Upper lobe of left lung (tissue), 6 donors: ENCODE measurements around the gene AP2S1. TPM values are rescaled to one million over a fixed set of nuclear protein-coding genes. Genes with fewer than 3 reads are reported as not detected.

ENCODE experiments used
- ATAC-seq, 2 donors: fragments of 200-7000 bp; cut with Tn5 transposase; one replicate each; pipeline ENCODE4 v1.9.1; 2022; ENCODE audit warnings: mild to moderate bottlenecking in 2 of 2, moderate library complexity in 2 of 2; ENCODE audit not compliant: low FRiP score in 2 of 2
- DNase-seq, 2 donors: peaks; one replicate each; pipeline ENCODE4 v3.0.0-alpha.2; 2019 to 2020
- H3K27ac ChIP-seq, 4 donors: fragments of 200-600 bp; sonication (generic); one replicate each; pipeline ENCODE4 v1.5.1; 2016 to 2019
- H3K27me3 ChIP-seq, 4 donors: fragments of 200-600 bp; sonication (generic); one replicate each; pipeline ENCODE4 v1.5.1; 2017 to 2019
- H3K36me3 ChIP-seq, 4 donors: fragments of 200-600 bp; sonication (generic); one replicate each; pipeline ENCODE4 v1.5.1; 2016 to 2019
- H3K4me1 ChIP-seq, 4 donors: fragments of 200-600 bp; sonication (generic); one replicate each; pipeline ENCODE4 v1.5.1; 2018 to 2019
- H3K4me3 ChIP-seq, 4 donors: fragments of 200-600 bp; sonication (generic); one replicate each; pipeline ENCODE4 v1.5.1; 2017 to 2019; ENCODE audit warnings: mild to moderate bottlenecking in 2 of 4, moderate library complexity in 1 of 4
- H3K9me3 ChIP-seq, 4 donors: fragments of 200-600 bp; sonication (generic); one replicate each; pipeline ENCODE4 v1.5.1; 2018 to 2019
- CTCF ChIP-seq, 6 experiments: fragments of 450-650 bp in 4 of 6; fragments of 200-600 bp in 2 of 6; sonication (generic) in 2 of 6; IDR thresholded peaks; one replicate each; pipeline ENCODE4 v1.5.1; 2016 to 2019; ENCODE audit warnings: antibody characterized with exemption in 6 of 6
- EP300 ChIP-seq, 4 donors: sonication (generic); formaldehyde crosslinking; IDR thresholded peaks; one replicate each; pipeline ENCODE4 v1.5.1; 2017; ENCODE audit warnings: antibody characterized with exemption in 4 of 4, control low read depth in 2 of 4
- POLR2A ChIP-seq, 4 donors: fragments of 450-650 bp; IDR thresholded peaks; one replicate each; pipeline ENCODE4 v1.5.1; 2016 to 2017; ENCODE audit warnings: antibody characterized with exemption in 4 of 4, mild to moderate bottlenecking in 2 of 4
- POLR2AphosphoS5 ChIP-seq, 2 donors: sonication (generic); formaldehyde crosslinking; IDR thresholded peaks; one replicate each; pipeline ENCODE4 v1.5.1; 2017; ENCODE audit warnings: antibody characterized with exemption in 2 of 2
- WGBS, 2 donors: methylation state at CpG; one replicate each; pipeline ENCODE4 v1.1.5; 2017 to 2018; 5-methylcytosine and 5-hydroxymethylcytosine counted together
- total RNA-seq, 6 donors: library from RNA; depleted of rRNA in 4 of 6; stranded (reverse); fragments of >200 nt in 4 of 6; gene quantifications; one replicate each; pipeline versions ENCODE4 v1.1.0 to v1.2.1, GENCODE V29; 2016 to 2021
- donor health status: DM: no; HTN: no; CAD: no; lungs with moderate emphysema.
- donor health status: DM: no; HTN: yes; CAD: no; lungs with severe emphysema.

The AP2S1 gene
- 100 to 1,000 TPM in 3 of 6 donors, 10 to 100 TPM in 3; 59.7 to 149 (median 113) TPM for total RNA-seq

GRCh38 chr19:46850228-46851203 lies at the start of gene AP2S1:
TSS of gene AP2S1 (minus strand) at chr19:46850846. CDS start at chr19:46850766, 80 bp downstream.
- WGBS, 2 donors = 0 to 1% methylated on average over 22 to 50 of the region's 53 CpGs
- Histone ChIP-seq H3K4me1 (peaks cover 15 to 25% (median 20%) of the 10 kb centered on the region in 4 donors), H3K36me3 (peaks cover 0 to 12% (median 3%) of the 10 kb centered on the region in 4 donors), H3K4me3 (peak within 1 kb of the TSS; percentile 87 to 98 (median 95)), H3K9me3 (no peaks in the 10 kb centered on the region), H3K27me3 (no peaks in the 10 kb centered on the region), H3K27ac (peak within 1 kb of the TSS; percentile 89 to 96 (median 92))
- peak in 3 of 4 donors; percentile 69 to 87 (median 75) for TF ChIP-seq POLR2A (IDR thresholded peaks at IDR 0.05)
- TF ChIP-seq EP300 (IDR thresholded peaks at IDR 0.05) = peak in 1 of 4 donors; percentile 29
- TF ChIP-seq POLR2AphosphoS5 (IDR thresholded peaks at IDR 0.05) = peak; percentile 84 to 85
- peak in 2 of 6 experiments; percentile 15 to 23 for TF ChIP-seq CTCF (IDR thresholded peaks at IDR 0.05)
- peak; percentile 94 to 97 for DNase-seq
- peak; percentile 97 to 98 for ATAC-seq

GRCh38 chr19:46900341-46900740 lies 49.7 kb upstream of the AP2S1 start:
- WGBS, 2 donors = 83 to 89% methylated on average over 2 to 5 of the region's 5 CpGs
- H3K4me1 ChIP-seq = peaks cover 15 to 63% (median 48%) of the 10 kb centered on the region in 4 donors

GRCh38 chr19:46898731-46899130 lies 48.1 kb upstream of the AP2S1 start:
- H3K36me3 ChIP-seq = no peaks in the 10 kb centered on the region
- H3K4me1 ChIP-seq = peaks cover 9 to 46% (median 33%) of the 10 kb centered on the region in 4 donors
- no peaks in the 10 kb centered on the region for H3K27me3 ChIP-seq
- H3K9me3 ChIP-seq = no peaks in the 10 kb centered on the region
- whole genome bisulfite sequencing, 2 donors = 82 to 85% methylated on average over 3 to 5 of the region's 5 CpGs
- DNase-seq (no peak), ATAC-seq (peak in 1 of 2 donors; percentile 50)
- no peak overlapping the region for H3K27ac ChIP-seq
- no peak for TF ChIP-seq EP300 (IDR thresholded peaks at IDR 0.05)
- TF ChIP-seq POLR2AphosphoS5 (IDR thresholded peaks at IDR 0.05) = no peak
- TF ChIP-seq POLR2A (IDR thresholded peaks at IDR 0.05) = no peak
- no peak for TF ChIP-seq CTCF (IDR thresholded peaks at IDR 0.05)
- H3K4me3 ChIP-seq = no peak overlapping the region

More at GRCh38 chr19:46900341-46900740, 49.7 kb upstream of the AP2S1 start:
- ATAC-seq = no peak
- no peaks in the 10 kb centered on the region for H3K9me3 ChIP-seq
- DNase-seq = no peak
- no peak overlapping the region for H3K27ac ChIP-seq
- no peaks in the 10 kb centered on the region for H3K27me3 ChIP-seq
- no peak overlapping the region for H3K4me3 ChIP-seq
- TF ChIP-seq CTCF (IDR thresholded peaks at IDR 0.05) (no peak), EP300 (IDR thresholded peaks at IDR 0.05) (no peak), POLR2AphosphoS5 (IDR thresholded peaks at IDR 0.05) (no peak), POLR2A (IDR thresholded peaks at IDR 0.05) (no peak)
- H3K36me3 ChIP-seq = no peaks in the 10 kb centered on the region

GRCh38 chr19:46896076-46896794 lies 45.6 kb upstream of the AP2S1 start:
- H3K9me3 ChIP-seq = no peaks in the 10 kb centered on the region
- TF ChIP-seq EP300 (IDR thresholded peaks at IDR 0.05) (no peak), POLR2AphosphoS5 (IDR thresholded peaks at IDR 0.05) (no peak), CTCF (IDR thresholded peaks at IDR 0.05) (no peak), POLR2A (IDR thresholded peaks at IDR 0.05) (no peak)
- H3K4me3 ChIP-seq = no peak overlapping the region
- H3K27me3 ChIP-seq = no peaks in the 10 kb centered on the region
- no peaks in the 10 kb centered on the region for H3K36me3 ChIP-seq
- DNase-seq = peak in 1 of 2 donors; percentile 82
- H3K27ac ChIP-seq = peak overlapping the region in 1 of 4 donors; percentile 11
- peaks cover under 1 to 23% (median 12%) of the 10 kb centered on the region in 4 donors for H3K4me1 ChIP-seq
- 65 to 78% methylated on average over 9 to 10 of the region's 10 CpGs for WGBS, 2 donors
- ATAC-seq = peak in 1 of 2 donors; percentile 43
